ENCODE results near the gene EFCAB6. TPM values are rescaled to one million over a fixed set of nuclear protein-coding genes. Genes with fewer than 3 reads are reported as not detected.

EFCAB6 gene
- total and polyA plus RNA-seq, 9 of the 15 experiments (the other 6 are each of a cell fraction or from before 2014, with no cell fraction given), result 0.06 TPM; not detected in 8

GRCh38 chr22:43838571-43839307 is 26.6 kb upstream of the EFCAB6 start:
- Histone ChIP-seq H3K9me1 (ENCODE audit: control insufficient read depth, insufficient read depth, low read length) (no peaks in the 10 kb centered on the region), H3K36me3 (ENCODE audit: control insufficient read depth, insufficient read depth, low read length) (no peaks in the 10 kb centered on the region), H4K20me1 (replicated peaks; ENCODE audit: control insufficient read depth, insufficient read depth, low read length) (no peaks in the 10 kb centered on the region), H3K9ac (ENCODE audit: insufficient read depth in 1 of 2, low read depth in 2 of 2, low read length in 2 of 2) (no peak overlapping the region), H3K4me3 (no peak overlapping the region), H3K27ac (ENCODE audit: extremely low read depth, low read depth, low read length) (no peak overlapping the region), H2AFZ (ENCODE audit: low read depth, low read length) (no peak overlapping the region), H3K9me3 (replicated peaks; ENCODE audit: control insufficient read depth, insufficient read depth, low read depth, low read length) (no peaks in the 10 kb centered on the region), H3K4me2 (ENCODE audit: insufficient read depth, low read length) (no peak overlapping the region), H3K79me2 (ENCODE audit: control insufficient read depth, insufficient read depth, low read length) (no peaks in the 10 kb centered on the region), H3K4me1 (replicated peaks in 1 of 2; ENCODE audit: control insufficient read depth in 2 of 2, insufficient read depth in 2 of 2, low read length in 2 of 2) (no peaks in the 10 kb centered on the region), H3K27me3 (ENCODE audit: control insufficient read depth in 2 of 2, insufficient read depth in 2 of 2, low read length in 2 of 2) (peaks cover 3 to 23% of the 10 kb centered on the region in 2 experiments; a peak in 3 of 5 replicates)
- DNase-seq (ENCODE audit: extremely low read depth in 1 of 4, low spot score in 3 of 4) (no peak), ATAC-seq (no peak), FAIRE-seq (no peak)
- WGBS (ENCODE audit: insufficient coverage, low coverage, missing lambda C conversion rate), result 4% methylated on average over 25 of the region's 25 CpGs
- no TSS peak for BruUV-seq (replicated peaks)
- POLR2A ChIA-PET, result no interaction called here
- CTCF ChIA-PET (ENCODE audit: low intra/inter-chr PET ratio), result no interaction called here
- intact Hi-C loops (cut with micrococcal nuclease), result no loop called here
- TF ChIP-seq NR3C1 (CRISPR knock-in tag; IDR thresholded peaks at IDR 0.05) (no peak), DEAF1 (CRISPR knock-in tag; IDR thresholded peaks at IDR 0.05) (no peak), ZNF609 (CRISPR knock-in tag; IDR thresholded peaks at IDR 0.05; ENCODE audit: borderline replicate concordance) (no peak), BRD9 (IDR thresholded peaks at IDR 0.05; ENCODE audit: low read depth, partially characterized antibody) (no peak), GTF2E2 (tag; IDR thresholded peaks at IDR 0.05) (no peak)
- in situ Hi-C loops (cut with MboI), result no loop called here

Data from K562 (cell line).